GM18526 (cell line): ENCODE measurements around the gene PCDHGA8.
"Not testable (repeated sequence)": the region's sequence is repeated elsewhere in the genome, so short reads cannot be mapped to it uniquely, and the experiment has no call there.

ENCODE experiments used
- POLR2A ChIP-seq: IDR thresholded peaks from 3 replicates; pipeline ENCODE4 v1.6.1; 2011; ENCODE audit not compliant: insufficient read length; ENCODE audit errors: extremely low read depth

Gene PCDHGA8

GRCh38 chr5:141417494-141418172, 25.2 kb downstream of the PCDHGA8 start, which contains the start of gene PCDHGB7:
Gene PCDHGB7 (plus strand): TSS chr5:141417677. CDS start chr5:141417860, 183 bp downstream.
- not testable (repeated sequence) for TF ChIP-seq POLR2A

DNA sequence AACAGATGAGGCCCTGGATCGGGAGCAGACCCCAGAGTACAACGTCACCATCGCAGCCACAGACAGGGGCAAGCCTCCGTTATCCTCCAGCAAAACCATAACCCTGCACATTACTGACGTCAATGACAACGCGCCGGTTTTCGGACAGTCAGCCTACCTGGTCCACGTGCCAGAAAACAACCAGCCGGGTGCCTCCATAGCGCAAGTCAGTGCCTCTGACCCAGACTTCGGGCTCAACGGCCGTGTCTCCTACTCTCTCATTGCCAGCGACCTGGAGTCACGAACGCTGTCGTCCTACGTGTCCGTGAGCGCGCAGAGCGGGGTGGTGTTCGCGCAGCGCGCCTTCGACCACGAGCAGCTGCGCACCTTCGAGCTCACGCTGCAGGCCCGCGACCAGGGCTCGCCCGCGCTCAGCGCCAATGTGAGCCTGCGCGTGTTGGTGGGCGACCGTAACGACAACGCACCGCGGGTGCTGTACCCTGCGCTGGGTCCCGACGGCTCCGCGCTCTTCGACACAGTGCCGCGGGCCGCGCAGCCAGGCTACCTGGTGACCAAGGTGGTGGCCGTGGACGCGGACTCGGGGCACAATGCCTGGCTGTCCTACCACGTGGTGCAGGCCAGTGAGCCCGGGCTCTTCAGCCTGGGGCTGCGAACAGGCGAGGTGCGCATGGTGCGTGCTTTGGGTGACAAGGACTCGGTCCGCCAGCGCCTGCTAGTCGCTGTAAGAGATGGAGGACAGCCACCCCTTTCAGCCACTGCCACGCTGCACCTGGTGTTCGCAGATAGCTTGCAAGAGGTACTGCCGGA, 26.8 kb downstream of the PCDHGA8 start:
- TF ChIP-seq POLR2A: no peak

- no peak for TF ChIP-seq POLR2A
These were observed 28.5 kb downstream of the PCDHGA8 start, which contains the start of gene PCDHGA11 for GRCh38 chr5:141420855-141421488. Gene PCDHGA11 (plus strand): TSS chr5:141421051. CDS start chr5:141421228, 177 bp downstream.

DNA sequence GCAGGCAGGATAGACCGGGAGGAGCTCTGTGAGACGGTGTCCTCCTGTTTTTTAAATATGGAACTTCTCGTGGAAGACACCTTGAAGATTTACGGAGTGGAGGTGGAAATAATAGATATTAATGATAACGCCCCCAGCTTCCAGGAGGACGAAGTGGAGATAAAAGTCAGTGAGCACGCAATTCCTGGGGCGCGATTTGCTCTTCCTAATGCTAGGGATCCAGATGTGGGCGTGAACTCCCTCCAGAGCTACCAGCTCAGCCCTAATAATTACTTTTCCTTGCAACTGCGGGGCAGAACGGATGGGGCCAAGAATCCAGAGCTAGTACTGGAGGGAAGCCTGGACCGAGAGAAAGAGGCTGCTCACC, 29.0 kb downstream of the PCDHGA8 start:
- TF ChIP-seq POLR2A: no peak

DNA sequence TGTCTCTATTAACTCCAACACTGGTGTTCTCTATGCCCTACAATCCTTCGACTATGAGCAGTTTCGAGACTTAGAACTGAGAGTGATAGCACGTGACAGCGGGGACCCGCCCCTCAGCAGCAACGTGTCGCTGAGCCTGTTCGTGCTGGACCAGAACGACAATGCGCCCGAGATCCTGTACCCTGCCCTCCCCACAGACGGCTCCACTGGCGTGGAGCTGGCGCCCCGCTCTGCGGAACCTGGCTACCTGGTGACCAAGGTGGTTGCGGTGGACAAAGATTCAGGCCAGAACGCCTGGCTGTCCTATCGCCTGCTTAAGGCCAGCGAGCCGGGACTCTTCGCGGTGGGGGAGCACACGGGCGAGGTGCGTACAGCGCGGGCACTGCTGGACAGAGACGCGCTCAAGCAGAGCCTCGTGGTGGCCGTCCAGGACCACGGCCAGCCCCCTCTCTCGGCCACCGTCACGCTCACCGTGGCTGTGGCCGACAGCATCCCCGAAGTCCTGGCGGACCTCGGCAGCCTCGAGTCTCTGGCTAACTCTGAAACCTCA, 30.4 kb downstream of the PCDHGA8 start:
- TF ChIP-seq POLR2A: no peak

DNA sequence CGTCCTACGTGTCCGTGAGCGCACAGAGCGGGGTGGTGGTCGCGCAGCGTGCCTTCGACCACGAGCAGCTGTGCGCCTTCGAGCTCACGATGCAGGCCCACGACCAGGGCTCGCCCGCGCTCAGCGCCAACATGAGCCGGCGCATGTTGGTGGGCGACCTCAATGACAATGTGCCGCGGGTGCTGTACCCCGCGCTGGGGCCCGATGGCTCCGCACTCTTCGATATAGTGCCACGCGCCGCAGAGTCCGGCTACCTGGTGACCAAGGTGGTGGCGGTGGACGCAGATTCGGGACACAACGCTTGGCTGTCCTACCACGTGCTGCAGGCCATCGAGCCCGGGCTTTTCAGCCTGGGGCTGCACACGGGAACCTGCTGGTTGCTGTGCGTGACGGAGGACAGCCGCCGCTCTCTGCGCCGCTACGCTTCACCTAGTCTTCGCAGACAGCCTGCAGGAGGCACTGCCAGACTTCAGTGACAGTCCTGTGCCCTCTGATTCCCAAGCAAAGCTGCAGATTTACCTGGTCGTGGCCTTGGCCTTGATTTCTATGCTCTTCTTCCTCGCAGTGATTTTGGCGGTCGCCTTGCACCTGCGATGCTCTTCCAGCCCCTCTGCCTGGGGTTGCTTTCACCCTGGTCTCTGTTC, 35.5 kb downstream of the PCDHGA8 start:
- TF ChIP-seq POLR2A: no peak

DNA sequence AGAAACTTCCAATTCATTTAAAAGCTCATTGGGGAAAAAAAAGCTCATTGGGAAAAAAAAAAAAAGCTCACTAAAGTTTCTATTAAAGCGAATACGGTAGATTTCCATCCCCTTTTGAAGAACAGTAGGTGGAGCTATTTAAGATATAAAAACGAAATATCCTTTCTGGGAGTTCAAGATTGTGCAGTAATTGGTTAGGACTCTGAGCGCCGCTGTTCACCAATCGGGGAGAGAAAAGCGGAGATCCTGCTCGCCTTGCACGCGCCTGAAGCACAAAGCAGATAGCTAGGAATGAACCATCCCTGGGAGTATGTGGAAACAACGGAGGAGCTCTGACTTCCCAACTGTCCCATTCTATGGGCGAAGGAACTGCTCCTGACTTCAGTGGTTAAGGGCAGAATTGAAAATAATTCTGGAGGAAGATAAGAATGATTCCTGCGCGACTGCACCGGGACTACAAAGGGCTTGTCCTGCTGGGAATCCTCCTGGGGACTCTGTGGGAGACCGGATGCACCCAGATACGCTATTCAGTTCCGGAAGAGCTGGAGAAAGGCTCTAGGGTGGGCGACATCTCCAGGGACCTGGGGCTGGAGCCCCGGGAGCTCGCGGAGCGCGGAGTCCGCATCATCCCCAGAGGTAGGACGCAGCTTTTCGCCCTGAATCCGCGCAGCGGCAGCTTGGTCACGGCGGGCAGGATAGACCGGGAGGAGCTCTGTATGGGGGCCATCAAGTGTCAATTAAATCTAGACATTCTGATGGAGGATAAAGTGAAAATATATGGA, 38.1 kb downstream of the PCDHGA8 start, which contains the start of gene PCDHGA12:
Gene PCDHGA12 (plus strand): TSS at position 176 of the 782 bp plus-strand sequence. CDS start 253 bp downstream, at position 429.
- TF ChIP-seq POLR2A: no peak

DNA sequence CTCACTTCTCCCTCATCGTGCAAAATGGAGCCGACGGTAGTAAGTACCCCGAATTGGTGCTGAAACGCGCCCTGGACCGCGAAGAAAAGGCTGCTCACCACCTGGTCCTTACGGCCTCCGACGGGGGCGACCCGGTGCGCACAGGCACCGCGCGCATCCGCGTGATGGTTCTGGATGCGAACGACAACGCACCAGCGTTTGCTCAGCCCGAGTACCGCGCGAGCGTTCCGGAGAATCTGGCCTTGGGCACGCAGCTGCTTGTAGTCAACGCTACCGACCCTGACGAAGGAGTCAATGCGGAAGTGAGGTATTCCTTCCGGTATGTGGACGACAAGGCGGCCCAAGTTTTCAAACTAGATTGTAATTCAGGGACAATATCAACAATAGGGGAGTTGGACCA, 38.9 kb downstream of the PCDHGA8 start:
- TF ChIP-seq POLR2A: no peak

- TF ChIP-seq POLR2A: no peak
These were observed 41.6 kb downstream of the PCDHGA8 start for GRCh38 chr5:141434006-141434405.

GRCh38 chr5:141437221-141437620, 44.8 kb downstream of the PCDHGA8 start:
- no peak for TF ChIP-seq POLR2A

- no peak for TF ChIP-seq POLR2A
These were observed 47.1 kb downstream of the PCDHGA8 start for GRCh38 chr5:141439411-141440141.

- no peak for TF ChIP-seq POLR2A
These were observed 47.9 kb downstream of the PCDHGA8 start for GRCh38 chr5:141440341-141440740.

- TF ChIP-seq POLR2A: no peak
These were observed 49.2 kb downstream of the PCDHGA8 start for GRCh38 chr5:141441571-141442170.
